Liver (tissue), 2 donors: ENCODE data around the gene PPM1K.

Experiments
- GABPA ChIP-seq, 2 donors: IDR thresholded peaks in 1 of 2; conservative IDR thresholded peaks in 1 of 2; 2 replicates each; pipeline ENCODE4 v1.6.1; 2016; ENCODE audit warnings: antibody characterized with exemption in 2 of 2, mild to moderate bottlenecking in 1 of 2, moderate library complexity in 1 of 2
- TF ChIP-seq, protein P1 (sequence below): IDR thresholded peaks from 2 replicates; pipeline ENCODE4 v1.6.1; 2016; ENCODE audit warnings: antibody characterized with exemption
- donor health status: healthy.

DNA sequence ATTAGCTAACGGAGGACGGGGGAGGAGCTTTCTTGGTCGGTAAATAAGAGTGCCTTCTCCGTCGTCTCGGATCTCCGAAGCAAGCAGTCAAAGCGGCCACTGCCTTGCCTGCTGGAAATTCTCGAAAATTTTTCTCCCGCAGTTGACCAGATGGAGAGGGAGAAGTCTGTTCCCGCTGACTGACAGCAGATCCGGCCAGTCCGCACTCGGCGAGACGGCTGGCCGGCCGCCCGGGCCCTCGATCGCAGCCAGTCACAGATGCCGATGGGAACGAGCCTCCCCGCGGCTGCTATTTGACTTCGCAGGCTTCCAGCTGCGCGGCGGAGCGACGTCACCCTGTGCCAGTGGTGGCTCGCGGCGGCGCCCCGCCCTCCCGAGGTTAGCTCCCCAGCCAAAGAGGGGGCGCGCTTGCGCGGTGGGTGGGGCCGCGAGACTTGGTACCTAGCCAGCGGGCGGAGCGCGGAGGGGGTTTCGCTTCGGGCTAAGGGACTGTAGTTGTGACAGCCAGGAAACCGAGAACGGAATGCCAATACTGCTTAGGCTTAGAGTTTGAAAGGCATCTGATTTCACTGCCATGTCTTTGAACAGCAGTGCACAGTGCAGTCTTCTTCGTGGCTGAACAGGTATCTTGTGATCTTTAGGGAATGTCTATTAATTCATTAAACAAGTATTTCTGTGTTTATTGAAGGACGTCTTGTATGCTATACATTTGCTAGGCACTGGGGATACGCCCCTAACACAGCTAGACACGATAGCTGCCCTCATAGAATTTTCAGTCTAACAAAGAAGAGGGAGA is at the start of gene PPM1K:
- peak in 1 of 2 donors; percentile 32 for TF ChIP-seq GABPA (IDR thresholded peaks at IDR 0.05 in 1 of 2, conservative IDR thresholded peaks at IDR 0.05 in 1 of 2)
- TF ChIP-seq, protein P1, sequence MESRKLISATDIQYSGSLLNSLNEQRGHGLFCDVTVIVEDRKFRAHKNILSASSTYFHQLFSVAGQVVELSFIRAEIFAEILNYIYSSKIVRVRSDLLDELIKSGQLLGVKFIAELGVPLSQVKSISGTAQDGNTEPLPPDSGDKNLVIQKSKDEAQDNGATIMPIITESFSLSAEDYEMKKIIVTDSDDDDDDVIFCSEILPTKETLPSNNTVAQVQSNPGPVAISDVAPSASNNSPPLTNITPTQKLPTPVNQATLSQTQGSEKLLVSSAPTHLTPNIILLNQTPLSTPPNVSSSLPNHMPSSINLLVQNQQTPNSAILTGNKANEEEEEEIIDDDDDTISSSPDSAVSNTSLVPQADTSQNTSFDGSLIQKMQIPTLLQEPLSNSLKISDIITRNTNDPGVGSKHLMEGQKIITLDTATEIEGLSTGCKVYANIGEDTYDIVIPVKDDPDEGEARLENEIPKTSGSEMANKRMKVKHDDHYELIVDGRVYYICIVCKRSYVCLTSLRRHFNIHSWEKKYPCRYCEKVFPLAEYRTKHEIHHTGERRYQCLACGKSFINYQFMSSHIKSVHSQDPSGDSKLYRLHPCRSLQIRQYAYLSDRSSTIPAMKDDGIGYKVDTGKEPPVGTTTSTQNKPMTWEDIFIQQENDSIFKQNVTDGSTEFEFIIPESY = peak; percentile 22
